ENCODE results near the gene KIF12.

DNA sequence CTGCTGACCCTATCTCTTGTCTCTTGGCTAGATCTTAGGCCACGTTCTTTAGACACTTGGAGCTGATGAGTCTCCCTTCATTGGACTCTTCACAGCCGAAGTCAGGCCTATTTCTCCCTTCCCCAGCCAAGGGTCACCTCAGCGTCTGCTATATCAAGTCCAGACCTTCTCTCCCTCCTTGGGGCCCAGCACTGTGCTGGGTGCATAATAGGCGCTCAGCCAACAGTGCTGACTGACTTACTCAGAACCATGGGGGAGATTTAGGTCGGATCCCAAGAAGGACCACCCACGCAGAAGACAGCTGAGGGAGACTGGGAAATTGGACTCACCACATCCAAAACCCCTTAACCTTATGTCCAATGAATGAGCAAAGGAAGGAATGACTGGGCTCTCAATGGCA is 15.4 kb downstream of the KIF12 start:
- TF ChIP-seq, protein P1, sequence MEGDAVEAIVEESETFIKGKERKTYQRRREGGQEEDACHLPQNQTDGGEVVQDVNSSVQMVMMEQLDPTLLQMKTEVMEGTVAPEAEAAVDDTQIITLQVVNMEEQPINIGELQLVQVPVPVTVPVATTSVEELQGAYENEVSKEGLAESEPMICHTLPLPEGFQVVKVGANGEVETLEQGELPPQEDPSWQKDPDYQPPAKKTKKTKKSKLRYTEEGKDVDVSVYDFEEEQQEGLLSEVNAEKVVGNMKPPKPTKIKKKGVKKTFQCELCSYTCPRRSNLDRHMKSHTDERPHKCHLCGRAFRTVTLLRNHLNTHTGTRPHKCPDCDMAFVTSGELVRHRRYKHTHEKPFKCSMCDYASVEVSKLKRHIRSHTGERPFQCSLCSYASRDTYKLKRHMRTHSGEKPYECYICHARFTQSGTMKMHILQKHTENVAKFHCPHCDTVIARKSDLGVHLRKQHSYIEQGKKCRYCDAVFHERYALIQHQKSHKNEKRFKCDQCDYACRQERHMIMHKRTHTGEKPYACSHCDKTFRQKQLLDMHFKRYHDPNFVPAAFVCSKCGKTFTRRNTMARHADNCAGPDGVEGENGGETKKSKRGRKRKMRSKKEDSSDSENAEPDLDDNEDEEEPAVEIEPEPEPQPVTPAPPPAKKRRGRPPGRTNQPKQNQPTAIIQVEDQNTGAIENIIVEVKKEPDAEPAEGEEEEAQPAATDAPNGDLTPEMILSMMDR (IDR thresholded peaks at IDR 0.05), result no peak
- no peak for TF ChIP-seq POLR2A (IDR thresholded peaks at IDR 0.05)
